H9 (cell line): ENCODE measurements around the gene TMCO4. TPM values are rescaled to one million over a fixed set of nuclear protein-coding genes. Genes with fewer than 3 reads are reported as not detected.
A peak's percentile ranks its signal among the peaks of the same experiment; 100 is the strongest.

Experiments used
- DNase-seq: peaks from one replicate; pipeline ENCODE4 v3.0.0-alpha.2; 2017
- H2AFZ ChIP-seq: one replicate; pipeline ENCODE4 v1.6.1; 2013; ENCODE audit warnings: mild to moderate bottlenecking, low read length, control low read depth, moderate library complexity
- H2AK5ac ChIP-seq: 2 replicates; pipeline ENCODE4 v1.6.1; 2013; ENCODE audit warnings: low read length, control low read depth, mixed read lengths; ENCODE audit not compliant: insufficient read length
- H2BK120ac ChIP-seq: one replicate; pipeline ENCODE4 v1.6.1; 2013; ENCODE audit warnings: low read depth, mild to moderate bottlenecking, low read length, control low read depth, inconsistent platforms; ENCODE audit not compliant: poor library complexity, severe bottlenecking
- H2BK12ac ChIP-seq: 2 replicates; pipeline ENCODE4 v1.6.1; 2013; ENCODE audit warnings: low read length, control low read depth, mixed read lengths, low read depth; ENCODE audit not compliant: insufficient read length
- H2BK15ac ChIP-seq: 2 replicates; pipeline ENCODE4 v1.6.1; 2013; ENCODE audit warnings: low read depth, low read length, control low read depth
- H2BK20ac ChIP-seq: one replicate; pipeline ENCODE4 v1.6.1; 2013; ENCODE audit warnings: low read depth, mild to moderate bottlenecking, low read length, control low read depth, inconsistent platforms; ENCODE audit not compliant: poor library complexity, severe bottlenecking
- H2BK5ac ChIP-seq: 2 replicates; pipeline ENCODE4 v1.6.1; 2013; ENCODE audit warnings: low read length, control low read depth, mixed read lengths; ENCODE audit not compliant: insufficient read length
- H3K14ac ChIP-seq: 2 replicates; pipeline ENCODE4 v1.6.1; 2013; ENCODE audit warnings: low read length, control low read depth; ENCODE audit not compliant: insufficient read depth
- H3K18ac ChIP-seq: 2 replicates; pipeline ENCODE4 v1.6.1; 2013; ENCODE audit warnings: low read depth, mild to moderate bottlenecking, mixed read lengths, low read length, control low read depth; ENCODE audit not compliant: insufficient read length
- H3K23ac ChIP-seq: 2 replicates; pipeline ENCODE4 v1.6.1; 2013; ENCODE audit warnings: low read length, control low read depth, mixed read lengths, low read depth; ENCODE audit not compliant: insufficient read length
- H3K23me2 ChIP-seq: 2 replicates; pipeline ENCODE4 v1.6.1; 2013; ENCODE audit warnings: low read depth, mild to moderate bottlenecking, mixed read lengths, low read length, control low read depth; ENCODE audit not compliant: insufficient read length, poor library complexity, severe bottlenecking
- H3K27ac ChIP-seq: 2 replicates; pipeline ENCODE4 v1.5.1; 2013; ENCODE audit warnings: low read length, control low read depth, mixed read lengths, low read depth; ENCODE audit not compliant: insufficient read length
- H3K27me3 ChIP-seq: 2 replicates; pipeline ENCODE4 v1.6.1; 2013; ENCODE audit warnings: low read length, control low read depth, inconsistent platforms; ENCODE audit not compliant: insufficient read depth
- H3K4ac ChIP-seq: 2 replicates; pipeline ENCODE4 v1.6.1; 2013; ENCODE audit warnings: low read depth, mild to moderate bottlenecking, control low read depth, inconsistent platforms, low read length, moderate library complexity
- H3K4me1 ChIP-seq: 2 replicates; pipeline ENCODE4 v1.6.1; 2013; ENCODE audit warnings: low read length, control low read depth, inconsistent platforms; ENCODE audit not compliant: insufficient read depth
- H3K4me2 ChIP-seq: 2 replicates; pipeline ENCODE4 v1.6.1; 2013; ENCODE audit warnings: low read length, control low read depth, mixed read lengths; ENCODE audit not compliant: insufficient read length, insufficient read depth
- H3K56ac ChIP-seq: 2 replicates; pipeline ENCODE4 v1.6.1; 2013; ENCODE audit warnings: low read depth, mild to moderate bottlenecking, mixed read lengths, low read length, control low read depth; ENCODE audit not compliant: insufficient read length
- H3K79me1 ChIP-seq: 2 replicates; pipeline ENCODE4 v1.6.1; 2013; ENCODE audit warnings: low read depth, mild to moderate bottlenecking, moderate library complexity, low read length, control low read depth, inconsistent platforms; ENCODE audit not compliant: insufficient read depth, poor library complexity, severe bottlenecking
- H3K79me2 ChIP-seq: 2 replicates; pipeline ENCODE4 v1.6.1; 2013; ENCODE audit warnings: low read length, control low read depth, inconsistent platforms; ENCODE audit not compliant: insufficient read depth
- H3K9ac ChIP-seq: 2 replicates; pipeline ENCODE4 v1.6.1; 2013; ENCODE audit warnings: low read length, control low read depth, mixed read lengths; ENCODE audit not compliant: insufficient read length; ENCODE audit errors: extremely low read depth
- H3K9me3 ChIP-seq: one replicate; pipeline ENCODE4 v1.6.1; 2013; ENCODE audit warnings: low read depth, low read length, inconsistent platforms; ENCODE audit not compliant: control insufficient read depth
- H3T11ph ChIP-seq: one replicate; pipeline ENCODE4 v1.6.1; 2013; ENCODE audit warnings: mild to moderate bottlenecking, low read length, control low read depth, inconsistent platforms
- H4K20me1 ChIP-seq: one replicate; pipeline ENCODE4 v1.6.1; 2013; ENCODE audit not compliant: control insufficient read depth, insufficient read length, insufficient read depth
- H4K5ac ChIP-seq: 2 replicates; pipeline ENCODE4 v1.6.1; 2013; ENCODE audit warnings: low read depth, mild to moderate bottlenecking, mixed read lengths, low read length, control low read depth; ENCODE audit not compliant: insufficient read length
- H4K8ac ChIP-seq: replicated peaks from 2 replicates; pipeline ENCODE4 v1.6.1; 2013; ENCODE audit warnings: low read length, control low read depth, mixed read lengths, low read depth; ENCODE audit not compliant: insufficient read length
- H4K91ac ChIP-seq: 2 replicates; pipeline ENCODE4 v1.6.1; 2013; ENCODE audit warnings: low read depth, mild to moderate bottlenecking, moderate library complexity, mixed read lengths, low read length, control low read depth; ENCODE audit not compliant: insufficient read length
- H3K27ac Mint-ChIP-seq, 3 experiments: 2 replicates in 2 of 3; 3 replicates in 1 of 3; pipeline ENCODE4 v1.8.0; 2020 to 2021; ENCODE audit warnings: mixed read lengths in 3 of 3, mild to moderate bottlenecking in 1 of 3, moderate library complexity in 1 of 3
- H3K27me3 Mint-ChIP-seq: 2 replicates; pipeline ENCODE4 v1.8.0; 2021; ENCODE audit warnings: low read depth, mild to moderate bottlenecking, moderate library complexity, mixed read lengths
- H3K36me3 Mint-ChIP-seq, 3 experiments: 2 replicates in 2 of 3; 3 replicates in 1 of 3; pipeline ENCODE4 v1.8.0; 2020 to 2021; ENCODE audit warnings: low read depth in 3 of 3, mixed read lengths in 3 of 3; ENCODE audit not compliant: insufficient read depth in 1 of 3
- H3K4me1 Mint-ChIP-seq, 2 experiments: 2 replicates each; pipeline ENCODE4 v1.8.0; 2020; ENCODE audit warnings: mixed read lengths in 2 of 2
- H3K4me3 Mint-ChIP-seq, 2 experiments: 2 replicates in 1 of 2; 3 replicates in 1 of 2; pipeline ENCODE4 v1.8.0; 2020 to 2021; ENCODE audit warnings: mild to moderate bottlenecking in 2 of 2, mixed read lengths in 2 of 2, moderate library complexity in 1 of 2
- H3K9me3 Mint-ChIP-seq, 2 experiments: 2 replicates in 1 of 2; 3 replicates in 1 of 2; pipeline ENCODE4 v1.8.0; 2020; ENCODE audit warnings: mild to moderate bottlenecking in 2 of 2, mixed read lengths in 2 of 2, moderate library complexity in 1 of 2
- CTCF ChIP-seq: fragments of 200-600 bp; sonication (generic); conservative IDR thresholded peaks from 3 replicates; pipeline ENCODE4 v1.8.0; 2021; ENCODE audit warnings: antibody characterized with exemption, mild to moderate bottlenecking
- WGBS: extraction: QIAGEN DNeasy Blood & Tissue Kit; methylation state at CpG from one replicate; pipeline ENCODE4 v1.1.7; 2013; ENCODE audit warnings: missing lambda C conversion rate, low lambda C conversion rate, mixed read lengths; ENCODE audit not compliant: insufficient read length; ENCODE audit errors: extremely low coverage; 5-methylcytosine and 5-hydroxymethylcytosine counted together
- total RNA-seq: library from RNA; stranded (reverse); gene quantifications from 2 replicates; pipeline ENCODE4 v1.2.1, GENCODE V29; 2021

Gene TMCO4
- total RNA-seq, 1 experiment from 2014 or later = 4.0 TPM

GRCh38 chr1:19646377-19647319 is 153.1 kb downstream of the TMCO4 start:
- Histone ChIP-seq H3K18ac (no peak overlapping the region), H4K5ac (no peak overlapping the region), H3K23ac (no peak overlapping the region), H3K27ac (no peak overlapping the region), H3T11ph (no peak overlapping the region), H2BK15ac (no peak overlapping the region), H3K9ac (no peak overlapping the region), H4K8ac (no peak overlapping the region), H2AFZ (no peak overlapping the region), H2BK5ac (no peak overlapping the region), H2BK20ac (no peak overlapping the region), H2AK5ac (no peak overlapping the region), H3K4ac (no peak overlapping the region), H3K23me2 (peaks cover 19% of the 10 kb centered on the region), H2BK120ac (no peak overlapping the region), H3K79me1 (no peaks in the 10 kb centered on the region), H3K4me1 (no peaks in the 10 kb centered on the region), H3K4me2 (no peak overlapping the region), H3K14ac (no peak overlapping the region; the same call in 1 of the 2 replicates), H3K56ac (no peak overlapping the region), H4K20me1 (no peaks in the 10 kb centered on the region), H2BK12ac (no peak overlapping the region), H3K27me3 (peaks cover 17% of the 10 kb centered on the region; the same call in 1 of the 2 replicates), H3K79me2 (no peaks in the 10 kb centered on the region), H4K91ac (no peak overlapping the region), H3K9me3 (no peaks in the 10 kb centered on the region)
- H3K36me3 Mint-ChIP-seq = no peaks in the 10 kb centered on the region; a peak in 2 of 7 replicates
- peaks cover 0 to 3% of the 10 kb centered on the region in 2 experiments; a peak in 1 of 5 replicates for H3K9me3 Mint-ChIP-seq
- H3K27ac Mint-ChIP-seq = no peak overlapping the region; a peak in 1 of 7 replicates
- H3K4me1 Mint-ChIP-seq = peaks cover 10 to 24% of the 10 kb centered on the region in 2 experiments
- H3K27me3 Mint-ChIP-seq = peaks cover 47% of the 10 kb centered on the region
- TF ChIP-seq CTCF = no peak
- WGBS = no CpG with 5 or more reads among the region's 9 CpGs
- DNase-seq = no peak
- H3K4me3 Mint-ChIP-seq = peak overlapping the region in 1 of 2 experiments; percentile 97; a peak in 2 of 5 replicates
